Lung (tissue), 12 donors: ENCODE data around the gene MOBP. TPM values are rescaled to one million over a fixed set of nuclear protein-coding genes. Genes with fewer than 3 reads are reported as not detected.

Source experiments
- ATAC-seq: fragments of 200-7000 bp; cut with Tn5 transposase; one replicate; pipeline ENCODE4 v1.9.1; 2020; ENCODE audit warnings: moderate number of reproducible peaks; ENCODE audit not compliant: insufficient read depth, low FRiP score
- DNase-seq, 3 donors: peaks; one replicate each; pipeline ENCODE4 v3.0.0-alpha.2; 2013 to 2017
- H3K27ac ChIP-seq, 2 donors: one replicate each; pipeline ENCODE4 v1.5.1; 2013; ENCODE audit warnings: mild to moderate bottlenecking in 2 of 2, moderate library complexity in 2 of 2, control low read depth in 1 of 2, inconsistent platforms in 1 of 2, low read depth in 1 of 2, low read length in 1 of 2
- H3K27me3 ChIP-seq, 3 donors: one replicate each; pipeline ENCODE4 v1.5.1; 2013; ENCODE audit warnings: low read length in 2 of 3; ENCODE audit not compliant: control insufficient read depth in 3 of 3, insufficient read depth in 3 of 3
- H3K36me3 ChIP-seq, 4 donors: one replicate each; pipeline ENCODE4 v1.5.1; 2013; ENCODE audit warnings: low read length in 4 of 4, mild to moderate bottlenecking in 1 of 4, moderate library complexity in 1 of 4; ENCODE audit not compliant: control insufficient read depth in 4 of 4, insufficient read depth in 4 of 4
- H3K4me1 ChIP-seq, 5 donors: one replicate each; pipeline ENCODE4 v1.5.1; 2013; ENCODE audit warnings: low read length in 5 of 5, mild to moderate bottlenecking in 2 of 5, moderate library complexity in 1 of 5; ENCODE audit not compliant: control insufficient read depth in 5 of 5, insufficient read depth in 5 of 5
- H3K4me3 ChIP-seq: one replicate; pipeline ENCODE4 v1.5.1; 2013; ENCODE audit warnings: mild to moderate bottlenecking, control low read depth, moderate library complexity
- H3K9ac ChIP-seq, 2 donors: one replicate each; pipeline ENCODE4 v1.5.1; 2013; ENCODE audit warnings: low read length in 2 of 2, control low read depth in 1 of 2; ENCODE audit not compliant: insufficient read depth in 1 of 2
- H3K9me3 ChIP-seq, 4 donors: one replicate each; pipeline ENCODE4 v1.5.1; 2013; ENCODE audit warnings: low read length in 3 of 4, mild to moderate bottlenecking in 1 of 4, moderate library complexity in 1 of 4; ENCODE audit not compliant: control insufficient read depth in 4 of 4, insufficient read depth in 3 of 4
- WGBS, 2 donors: extraction: QIAGEN DNeasy Blood & Tissue Kit; methylation state at CpG; one replicate each; pipeline ENCODE4 v1.1.7; 2013; 5-methylcytosine and 5-hydroxymethylcytosine counted together
- polyA plus RNA-seq, 2 donors: library from polyadenylated mRNA; stranded (reverse); fragments of 200-250 nt; gene quantifications; one replicate each; pipeline ENCODE4 v1.2.1, GENCODE V29; 2013
- total RNA-seq, 2 donors: library from RNA; depleted of rRNA in 1 of 2; stranded (reverse); fragments of >200 nt in 1 of 2; gene quantifications; one replicate each; pipeline ENCODE4 v1.2.1, GENCODE V29; 2014 to 2021
- TF ChIP-seq, protein P1 (sequence below): IDR thresholded peaks from 2 replicates; pipeline ENCODE4 v1.5.1; 2012; ENCODE audit warnings: mild to moderate bottlenecking; ENCODE audit errors: control extremely low read depth, extremely low read depth
- donor health status: control.
- donor health status: control.
- donor health status: Bipolar disorder and iron deficiency.
- donor health status: healthy.
- donor health status: DM: yes; HTN: yes; CAD: no.

MOBP gene
- total and polyA plus RNA-seq, 4 donors: 0.10 to 0.18 (median 0.16) TPM

DNA sequence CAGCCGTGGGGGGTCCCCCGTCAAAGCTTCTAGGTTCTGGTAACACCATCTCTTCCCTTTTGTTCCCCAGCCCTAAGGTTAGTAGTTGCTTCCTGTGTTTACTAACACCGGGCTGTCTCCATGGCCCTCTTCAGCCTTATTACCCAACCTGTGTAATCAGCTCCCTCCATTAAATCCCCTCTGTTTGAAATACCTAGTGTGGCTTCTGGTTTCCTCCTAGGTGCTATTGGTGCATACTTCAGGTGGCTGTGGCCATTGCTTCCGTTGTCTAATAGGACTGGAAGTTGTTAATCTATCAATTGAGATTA is 35.3 kb downstream of the MOBP start:
- DNase-seq (peak in 1 of 3 donors; percentile 5), ATAC-seq (no peak)
- peaks cover 0 to 8% (median 0%) of the 10 kb centered on the region in 4 donors for H3K9me3 ChIP-seq
- no peak overlapping the region for H3K4me3 ChIP-seq
- peaks cover 0 to 3% (median 0%) of the 10 kb centered on the region in 5 donors for H3K4me1 ChIP-seq
- H3K27me3 ChIP-seq: peaks cover 0 to 33% (median 33%) of the 10 kb centered on the region in 3 donors
- TF ChIP-seq, protein P1, sequence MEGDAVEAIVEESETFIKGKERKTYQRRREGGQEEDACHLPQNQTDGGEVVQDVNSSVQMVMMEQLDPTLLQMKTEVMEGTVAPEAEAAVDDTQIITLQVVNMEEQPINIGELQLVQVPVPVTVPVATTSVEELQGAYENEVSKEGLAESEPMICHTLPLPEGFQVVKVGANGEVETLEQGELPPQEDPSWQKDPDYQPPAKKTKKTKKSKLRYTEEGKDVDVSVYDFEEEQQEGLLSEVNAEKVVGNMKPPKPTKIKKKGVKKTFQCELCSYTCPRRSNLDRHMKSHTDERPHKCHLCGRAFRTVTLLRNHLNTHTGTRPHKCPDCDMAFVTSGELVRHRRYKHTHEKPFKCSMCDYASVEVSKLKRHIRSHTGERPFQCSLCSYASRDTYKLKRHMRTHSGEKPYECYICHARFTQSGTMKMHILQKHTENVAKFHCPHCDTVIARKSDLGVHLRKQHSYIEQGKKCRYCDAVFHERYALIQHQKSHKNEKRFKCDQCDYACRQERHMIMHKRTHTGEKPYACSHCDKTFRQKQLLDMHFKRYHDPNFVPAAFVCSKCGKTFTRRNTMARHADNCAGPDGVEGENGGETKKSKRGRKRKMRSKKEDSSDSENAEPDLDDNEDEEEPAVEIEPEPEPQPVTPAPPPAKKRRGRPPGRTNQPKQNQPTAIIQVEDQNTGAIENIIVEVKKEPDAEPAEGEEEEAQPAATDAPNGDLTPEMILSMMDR: no peak
- WGBS, 2 donors: 47 to 57% methylated on average over 4 of the region's 4 CpGs
- H3K36me3 ChIP-seq: no peaks in the 10 kb centered on the region
- H3K27ac ChIP-seq: no peak overlapping the region
- H3K9ac ChIP-seq: no peak overlapping the region

DNA sequence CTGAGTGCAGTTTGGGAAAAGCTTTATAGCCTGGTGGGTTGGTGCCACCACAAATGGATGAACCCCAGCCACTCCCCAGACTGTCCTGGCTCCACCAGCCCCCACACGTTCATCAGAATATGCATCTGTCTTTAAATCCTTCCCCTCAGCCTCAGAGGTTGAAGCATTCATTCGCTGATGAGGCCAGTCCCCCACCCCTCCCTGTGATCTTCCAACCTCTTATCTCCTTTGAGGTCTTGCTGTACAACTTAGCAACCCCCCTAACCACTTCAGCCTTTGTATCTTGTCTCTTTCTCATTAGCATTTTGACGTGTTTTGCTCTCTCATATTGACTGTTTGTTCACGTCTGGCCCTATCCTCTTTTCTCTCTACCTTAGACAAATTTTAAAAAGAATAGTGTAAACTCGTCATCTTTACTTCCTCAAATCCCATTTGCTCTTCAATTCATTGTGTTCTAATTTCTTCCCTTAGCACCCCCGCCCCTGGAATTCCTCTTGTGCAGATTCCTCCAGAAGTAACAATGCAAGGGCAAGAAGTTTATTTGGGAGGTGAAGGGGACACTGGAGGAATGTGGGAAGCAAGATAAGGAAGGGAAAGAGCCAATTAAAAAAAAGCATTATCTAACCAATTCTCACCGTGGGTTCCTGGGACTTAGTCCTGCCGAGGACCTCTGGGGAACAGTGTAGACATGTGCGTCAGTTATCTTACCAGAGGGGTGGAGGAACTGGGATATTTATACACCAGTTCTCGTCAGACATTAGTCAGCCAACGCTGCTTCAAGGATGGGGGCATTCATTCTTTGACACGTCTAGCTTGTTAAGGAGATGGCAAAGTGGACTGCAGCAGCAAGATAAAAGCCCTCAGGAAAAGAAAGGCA is 38.6 kb downstream of the MOBP start:
- Histone ChIP-seq H3K4me1 (peaks cover 0 to 3% (median 0%) of the 10 kb centered on the region in 5 donors), H3K9ac (no peak overlapping the region), H3K9me3 (peaks cover 0 to 8% (median 0%) of the 10 kb centered on the region in 4 donors), H3K27me3 (peaks cover 0 to 16% (median 14%) of the 10 kb centered on the region in 3 donors), H3K27ac (no peak overlapping the region), H3K36me3 (no peaks in the 10 kb centered on the region), H3K4me3 (no peak overlapping the region)
- ATAC-seq (no peak), DNase-seq (no peak)
- WGBS, 2 donors: 33 to 54% methylated on average over 12 of the region's 12 CpGs
- TF ChIP-seq, protein P1: no peak

DNA sequence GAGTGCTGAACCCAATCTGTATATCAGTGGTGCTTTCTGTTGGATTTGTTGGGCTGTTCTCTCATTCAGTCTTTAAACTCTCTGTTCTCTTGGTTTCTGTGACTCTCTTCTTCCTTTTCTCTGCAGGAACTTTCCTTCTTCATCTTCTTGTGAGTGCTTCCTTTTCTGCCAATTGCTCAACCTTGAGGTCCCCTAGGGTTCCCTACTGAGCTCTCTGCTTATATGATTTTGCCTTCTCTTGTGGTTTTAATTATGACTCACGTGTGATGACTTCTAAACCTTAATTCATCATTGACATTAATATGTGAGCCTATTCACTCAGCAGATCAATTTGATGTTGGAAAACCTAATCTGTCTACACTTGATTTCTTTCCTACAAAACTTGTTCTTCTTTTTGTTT is 39.4 kb downstream of the MOBP start:
- WGBS, 2 donors: 29 to 51% methylated on average over 1 of the region's 1 CpG
- no peak overlapping the region for H3K9ac ChIP-seq
- H3K27ac ChIP-seq: no peak overlapping the region
- H3K4me1 ChIP-seq: peaks cover 0 to 3% (median 0%) of the 10 kb centered on the region in 5 donors
- H3K9me3 ChIP-seq: peaks cover 0 to 7% (median 0%) of the 10 kb centered on the region in 4 donors
- H3K27me3 ChIP-seq: peaks cover 0 to 10% (median 9%) of the 10 kb centered on the region in 3 donors
- no peaks in the 10 kb centered on the region for H3K36me3 ChIP-seq
- ATAC-seq (no peak), DNase-seq (no peak)
- H3K4me3 ChIP-seq: no peak overlapping the region
- TF ChIP-seq, protein P1: no peak
